Measurements from ENCODE around the gene MBD3.

Gene MBD3

GRCh38 chr19:1566392-1567115 is 26.1 kb downstream of the MBD3 start:
- H3K27me3 ChIP-seq (ENCODE audit: control insufficient read depth in 5 of 5, insufficient read depth in 4 of 5, low read length in 5 of 5), result no peaks in the 10 kb centered on the region
- no peak overlapping the region for H3K27ac ChIP-seq (ENCODE audit: low read depth, low read length)
- no peaks in the 10 kb centered on the region for H3K9me3 ChIP-seq (ENCODE audit: control insufficient read depth in 5 of 5, low read length in 5 of 5)
- H3K4me1 ChIP-seq (ENCODE audit: control insufficient read depth in 5 of 5, insufficient read depth in 5 of 5, low read length in 5 of 5), result peaks cover 0 to 20% (median 15%) of the 10 kb centered on the region in 5 donors
- peak overlapping the region in 4 of 5 donors; percentile 42 to 68 (median 56) for H3K9ac ChIP-seq (ENCODE audit: low read length in 5 of 5)
- H3K4me3 ChIP-seq (ENCODE audit: low read depth in 1 of 5, low read length in 5 of 5), result peak overlapping the region in 4 of 5 donors; percentile 69 to 77 (median 70)
- no peaks in the 10 kb centered on the region for H3K36me3 ChIP-seq (ENCODE audit: control insufficient read depth in 5 of 5, insufficient read depth in 5 of 5, low read length in 5 of 5)

- Histone ChIP-seq H3K9ac (ENCODE audit: low read length in 5 of 5) (no peak overlapping the region), H3K36me3 (ENCODE audit: control insufficient read depth in 5 of 5, insufficient read depth in 5 of 5, low read length in 5 of 5) (no peaks in the 10 kb centered on the region)
These were observed 29.4 kb downstream of the MBD3 start for GRCh38 chr19:1563251-1563650.

GRCh38 chr19:1561236-1561842 is 31.3 kb downstream of the MBD3 start:
- H3K4me3 ChIP-seq (ENCODE audit: low read depth in 1 of 5, low read length in 5 of 5), result peak overlapping the region in 1 of 5 donors; percentile 6
- no peak overlapping the region for H3K27ac ChIP-seq (ENCODE audit: low read depth, low read length)
- H3K9ac ChIP-seq (ENCODE audit: low read length in 5 of 5), result peak overlapping the region in 1 of 5 donors; percentile 68
- no peaks in the 10 kb centered on the region for H3K27me3 ChIP-seq (ENCODE audit: control insufficient read depth in 5 of 5, insufficient read depth in 4 of 5, low read length in 5 of 5)
- H3K9me3 ChIP-seq (ENCODE audit: control insufficient read depth in 5 of 5, low read length in 5 of 5), result no peaks in the 10 kb centered on the region
- H3K36me3 ChIP-seq (ENCODE audit: control insufficient read depth in 5 of 5, insufficient read depth in 5 of 5, low read length in 5 of 5), result peaks cover 0 to 6% (median 4%) of the 10 kb centered on the region in 5 donors
- H3K4me1 ChIP-seq (ENCODE audit: control insufficient read depth in 5 of 5, insufficient read depth in 5 of 5, low read length in 5 of 5), result peaks cover 0 to 22% (median 21%) of the 10 kb centered on the region in 5 donors

More at GRCh38 chr19:1563251-1563650, 29.4 kb downstream of the MBD3 start:
- peaks cover 0 to 28% (median 23%) of the 10 kb centered on the region in 5 donors for H3K4me1 ChIP-seq (ENCODE audit: control insufficient read depth in 5 of 5, insufficient read depth in 5 of 5, low read length in 5 of 5)
- no peaks in the 10 kb centered on the region for H3K27me3 ChIP-seq (ENCODE audit: control insufficient read depth in 5 of 5, insufficient read depth in 4 of 5, low read length in 5 of 5)
- H3K9me3 ChIP-seq (ENCODE audit: control insufficient read depth in 5 of 5, low read length in 5 of 5), result no peaks in the 10 kb centered on the region
- no peak overlapping the region for H3K4me3 ChIP-seq (ENCODE audit: low read depth in 1 of 5, low read length in 5 of 5)
- H3K27ac ChIP-seq (ENCODE audit: low read depth, low read length), result no peak overlapping the region

- peaks cover 0 to 14% (median 13%) of the 10 kb centered on the region in 5 donors for H3K4me1 ChIP-seq (ENCODE audit: control insufficient read depth in 5 of 5, insufficient read depth in 5 of 5, low read length in 5 of 5)
- H3K27ac ChIP-seq (ENCODE audit: low read depth, low read length), result no peak overlapping the region
- no peaks in the 10 kb centered on the region for H3K27me3 ChIP-seq (ENCODE audit: control insufficient read depth in 5 of 5, insufficient read depth in 4 of 5, low read length in 5 of 5)
- H3K36me3 ChIP-seq (ENCODE audit: control insufficient read depth in 5 of 5, insufficient read depth in 5 of 5, low read length in 5 of 5), result peaks cover 0 to 12% (median 6%) of the 10 kb centered on the region in 5 donors
- no peaks in the 10 kb centered on the region for H3K9me3 ChIP-seq (ENCODE audit: control insufficient read depth in 5 of 5, low read length in 5 of 5)
- H3K4me3 ChIP-seq (ENCODE audit: low read depth in 1 of 5, low read length in 5 of 5), result no peak overlapping the region
- H3K9ac ChIP-seq (ENCODE audit: low read length in 5 of 5), result peak overlapping the region in 2 of 5 donors; percentile 35 to 68
These were observed 32.3 kb downstream of the MBD3 start for GRCh38 chr19:1560286-1560882.

GRCh38 chr19:1558552-1558951 is 34.1 kb downstream of the MBD3 start:
- Histone ChIP-seq H3K27me3 (ENCODE audit: control insufficient read depth in 5 of 5, insufficient read depth in 4 of 5, low read length in 5 of 5) (no peaks in the 10 kb centered on the region), H3K27ac (ENCODE audit: low read depth, low read length) (no peak overlapping the region), H3K9me3 (ENCODE audit: control insufficient read depth in 5 of 5, low read length in 5 of 5) (no peaks in the 10 kb centered on the region), H3K9ac (ENCODE audit: low read length in 5 of 5) (no peak overlapping the region), H3K36me3 (ENCODE audit: control insufficient read depth in 5 of 5, insufficient read depth in 5 of 5, low read length in 5 of 5) (peaks cover 0 to 15% (median 6%) of the 10 kb centered on the region in 5 donors), H3K4me1 (ENCODE audit: control insufficient read depth in 5 of 5, insufficient read depth in 5 of 5, low read length in 5 of 5) (peaks cover 0 to 14% (median 13%) of the 10 kb centered on the region in 5 donors), H3K4me3 (ENCODE audit: low read depth in 1 of 5, low read length in 5 of 5) (no peak overlapping the region)

GRCh38 chr19:1556390-1557070 is 36.1 kb downstream of the MBD3 start:
- Histone ChIP-seq H3K4me1 (ENCODE audit: control insufficient read depth in 5 of 5, insufficient read depth in 5 of 5, low read length in 5 of 5) (peaks cover 0 to 14% (median 13%) of the 10 kb centered on the region in 5 donors), H3K9me3 (ENCODE audit: control insufficient read depth in 5 of 5, low read length in 5 of 5) (no peaks in the 10 kb centered on the region), H3K9ac (ENCODE audit: low read length in 5 of 5) (no peak overlapping the region), H3K36me3 (ENCODE audit: control insufficient read depth in 5 of 5, insufficient read depth in 5 of 5, low read length in 5 of 5) (peaks cover 0 to 15% (median 6%) of the 10 kb centered on the region in 5 donors), H3K4me3 (ENCODE audit: low read depth in 1 of 5, low read length in 5 of 5) (no peak overlapping the region), H3K27ac (ENCODE audit: low read depth, low read length) (no peak overlapping the region), H3K27me3 (ENCODE audit: control insufficient read depth in 5 of 5, insufficient read depth in 4 of 5, low read length in 5 of 5) (peaks cover 0 to 3% (median 0%) of the 10 kb centered on the region in 5 donors)

- Histone ChIP-seq H3K9me3 (ENCODE audit: control insufficient read depth in 5 of 5, low read length in 5 of 5) (no peaks in the 10 kb centered on the region), H3K4me1 (ENCODE audit: control insufficient read depth in 5 of 5, insufficient read depth in 5 of 5, low read length in 5 of 5) (peaks cover 0 to 7% (median 7%) of the 10 kb centered on the region in 5 donors), H3K36me3 (ENCODE audit: control insufficient read depth in 5 of 5, insufficient read depth in 5 of 5, low read length in 5 of 5) (peaks cover 0 to 15% (median 6%) of the 10 kb centered on the region in 5 donors), H3K27ac (ENCODE audit: low read depth, low read length) (no peak overlapping the region), H3K9ac (ENCODE audit: low read length in 5 of 5) (no peak overlapping the region), H3K27me3 (ENCODE audit: control insufficient read depth in 5 of 5, insufficient read depth in 4 of 5, low read length in 5 of 5) (peaks cover 0 to 4% (median 0%) of the 10 kb centered on the region in 5 donors), H3K4me3 (ENCODE audit: low read depth in 1 of 5, low read length in 5 of 5) (no peak overlapping the region)
These were observed 36.9 kb downstream of the MBD3 start for GRCh38 chr19:1555487-1556389.

- H3K9ac ChIP-seq (ENCODE audit: low read length in 5 of 5), result no peak overlapping the region
- H3K4me1 ChIP-seq (ENCODE audit: control insufficient read depth in 5 of 5, insufficient read depth in 5 of 5, low read length in 5 of 5), result no peaks in the 10 kb centered on the region
- no peaks in the 10 kb centered on the region for H3K9me3 ChIP-seq (ENCODE audit: control insufficient read depth in 5 of 5, low read length in 5 of 5)
- no peak overlapping the region for H3K27ac ChIP-seq (ENCODE audit: low read depth, low read length)
- H3K27me3 ChIP-seq (ENCODE audit: control insufficient read depth in 5 of 5, insufficient read depth in 4 of 5, low read length in 5 of 5), result peaks cover 0 to 4% (median 0%) of the 10 kb centered on the region in 5 donors
- no peak overlapping the region for H3K4me3 ChIP-seq (ENCODE audit: low read depth in 1 of 5, low read length in 5 of 5)
- peaks cover 0 to 15% (median 6%) of the 10 kb centered on the region in 5 donors for H3K36me3 ChIP-seq (ENCODE audit: control insufficient read depth in 5 of 5, insufficient read depth in 5 of 5, low read length in 5 of 5)
These were observed 37.7 kb downstream of the MBD3 start for GRCh38 chr19:1554968-1555367.

GRCh38 chr19:1553415-1553814 is 39.2 kb downstream of the MBD3 start:
- H3K9ac ChIP-seq (ENCODE audit: low read length in 5 of 5), result no peak overlapping the region
- H3K9me3 ChIP-seq (ENCODE audit: control insufficient read depth in 5 of 5, low read length in 5 of 5), result no peaks in the 10 kb centered on the region
- no peak overlapping the region for H3K27ac ChIP-seq (ENCODE audit: low read depth, low read length)
- peaks cover 0 to 6% (median 0%) of the 10 kb centered on the region in 5 donors for H3K27me3 ChIP-seq (ENCODE audit: control insufficient read depth in 5 of 5, insufficient read depth in 4 of 5, low read length in 5 of 5)
- no peak overlapping the region for H3K4me3 ChIP-seq (ENCODE audit: low read depth in 1 of 5, low read length in 5 of 5)
- no peaks in the 10 kb centered on the region for H3K4me1 ChIP-seq (ENCODE audit: control insufficient read depth in 5 of 5, insufficient read depth in 5 of 5, low read length in 5 of 5)
- H3K36me3 ChIP-seq (ENCODE audit: control insufficient read depth in 5 of 5, insufficient read depth in 5 of 5, low read length in 5 of 5), result peaks cover 0 to 15% (median 6%) of the 10 kb centered on the region in 5 donors
